Osteoblast (primary cell): ENCODE data around the gene WDR7. TPM values are rescaled to one million over a fixed set of nuclear protein-coding genes. Genes with fewer than 3 reads are reported as not detected.

Experiments used
- DNase-seq: peaks from one replicate; pipeline ENCODE4 v3.0.0; 2011; ENCODE audit warnings: low spot score, mixed read lengths; ENCODE audit not compliant: insufficient read length; ENCODE audit errors: missing footprints
- H2AFZ ChIP-seq: 2 replicates; pipeline ENCODE4 v1.6.0; 2011; ENCODE audit warnings: mild to moderate bottlenecking, low read length
- H3K27ac ChIP-seq: 2 replicates; pipeline ENCODE4 v1.5.1; 2011; ENCODE audit warnings: mild to moderate bottlenecking, low read depth, low read length, moderate library complexity
- H3K27me3 ChIP-seq: 2 replicates; pipeline ENCODE4 v1.6.0; 2012; ENCODE audit warnings: mild to moderate bottlenecking, control low read depth, inconsistent platforms, low read length, moderate library complexity; ENCODE audit not compliant: insufficient read depth
- H3K36me3 ChIP-seq: 2 replicates; pipeline ENCODE4 v1.5.1; 2011; ENCODE audit warnings: mild to moderate bottlenecking, low read length, control low read depth, moderate library complexity; ENCODE audit not compliant: insufficient read depth
- H3K4me1 ChIP-seq: 2 replicates; pipeline ENCODE4 v1.5.1; 2011; ENCODE audit warnings: mild to moderate bottlenecking, low read length, control low read depth, moderate library complexity; ENCODE audit not compliant: insufficient read depth
- H3K4me2 ChIP-seq: 2 replicates; pipeline ENCODE4 v1.6.0; 2011; ENCODE audit warnings: mild to moderate bottlenecking, low read length; ENCODE audit not compliant: insufficient read depth
- H3K4me3 ChIP-seq: fragments of 200-600 bp; sonication (generic); 3 replicates; pipeline ENCODE4 v1.5.1; 2012; ENCODE audit warnings: mild to moderate bottlenecking, low read length, inconsistent platforms; ENCODE audit not compliant: insufficient read depth
- H3K79me2 ChIP-seq: 2 replicates; pipeline ENCODE4 v1.6.0; 2012; ENCODE audit warnings: mild to moderate bottlenecking, low read length, control low read depth, inconsistent platforms; ENCODE audit not compliant: insufficient read depth
- H3K9me3 ChIP-seq: 2 replicates; pipeline ENCODE4 v1.5.1; 2011; ENCODE audit warnings: low read depth, low read length, control low read depth
- H4K20me1 ChIP-seq: 2 replicates; pipeline ENCODE4 v1.6.0; 2012; ENCODE audit warnings: mild to moderate bottlenecking, low read length, control low read depth; ENCODE audit not compliant: insufficient read depth
- total RNA-seq: library from RNA; depleted of rRNA; stranded (reverse); fragments of >200 nt; gene quantifications from 2 replicates; pipeline ENCODE4 v1.2.3, GENCODE V29; 2012
- TF ChIP-seq, protein P1 (sequence below): IDR thresholded peaks from 2 replicates; pipeline ENCODE4 v1.5.1; 2011; ENCODE audit warnings: mild to moderate bottlenecking, low read depth, low read length, moderate library complexity; ENCODE audit errors: extremely low read depth

Gene WDR7
- total RNA-seq, 1 donor, result 23.2 TPM

DNA sequence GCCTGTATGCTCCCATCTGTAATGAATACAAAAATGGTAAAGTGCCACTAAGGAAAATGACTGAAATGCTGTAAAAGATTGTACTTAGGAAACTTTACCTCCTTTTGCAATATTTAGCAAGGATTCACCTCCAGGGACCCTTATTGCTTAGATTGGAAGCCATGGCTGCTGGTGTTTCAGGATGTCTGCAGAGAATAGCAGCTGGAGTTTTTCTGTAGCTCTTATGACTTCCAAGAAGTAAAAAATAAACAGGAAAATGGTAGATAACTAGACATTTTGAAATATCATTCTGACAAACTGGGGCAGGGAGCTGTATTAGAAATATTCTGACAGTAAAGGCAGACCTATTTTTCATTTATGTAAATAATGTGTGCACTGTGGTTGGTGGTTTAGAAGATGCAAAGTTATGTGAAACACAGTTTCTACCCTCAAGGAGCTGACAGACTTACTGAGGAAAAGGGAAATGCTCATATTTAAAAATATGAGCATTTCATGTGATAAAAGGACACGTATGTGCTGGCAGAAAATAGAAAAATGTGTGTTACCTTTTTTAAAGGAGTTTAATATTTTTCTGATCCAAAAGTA lies 270.8 kb downstream of the WDR7 start:
- H2AFZ ChIP-seq, result no peak overlapping the region
- no peaks in the 10 kb centered on the region for H3K9me3 ChIP-seq
- TF ChIP-seq, protein P1, sequence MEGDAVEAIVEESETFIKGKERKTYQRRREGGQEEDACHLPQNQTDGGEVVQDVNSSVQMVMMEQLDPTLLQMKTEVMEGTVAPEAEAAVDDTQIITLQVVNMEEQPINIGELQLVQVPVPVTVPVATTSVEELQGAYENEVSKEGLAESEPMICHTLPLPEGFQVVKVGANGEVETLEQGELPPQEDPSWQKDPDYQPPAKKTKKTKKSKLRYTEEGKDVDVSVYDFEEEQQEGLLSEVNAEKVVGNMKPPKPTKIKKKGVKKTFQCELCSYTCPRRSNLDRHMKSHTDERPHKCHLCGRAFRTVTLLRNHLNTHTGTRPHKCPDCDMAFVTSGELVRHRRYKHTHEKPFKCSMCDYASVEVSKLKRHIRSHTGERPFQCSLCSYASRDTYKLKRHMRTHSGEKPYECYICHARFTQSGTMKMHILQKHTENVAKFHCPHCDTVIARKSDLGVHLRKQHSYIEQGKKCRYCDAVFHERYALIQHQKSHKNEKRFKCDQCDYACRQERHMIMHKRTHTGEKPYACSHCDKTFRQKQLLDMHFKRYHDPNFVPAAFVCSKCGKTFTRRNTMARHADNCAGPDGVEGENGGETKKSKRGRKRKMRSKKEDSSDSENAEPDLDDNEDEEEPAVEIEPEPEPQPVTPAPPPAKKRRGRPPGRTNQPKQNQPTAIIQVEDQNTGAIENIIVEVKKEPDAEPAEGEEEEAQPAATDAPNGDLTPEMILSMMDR, result no peak
- H3K36me3 ChIP-seq, result no peaks in the 10 kb centered on the region
- H3K79me2 ChIP-seq, result no peaks in the 10 kb centered on the region
- no peak overlapping the region for H3K4me2 ChIP-seq
- DNase-seq, result no peak
- no peak overlapping the region for H3K4me3 ChIP-seq
- H3K27ac ChIP-seq, result no peak overlapping the region
- H4K20me1 ChIP-seq, result no peaks in the 10 kb centered on the region
- H3K27me3 ChIP-seq, result no peaks in the 10 kb centered on the region
- no peaks in the 10 kb centered on the region for H3K4me1 ChIP-seq

DNA sequence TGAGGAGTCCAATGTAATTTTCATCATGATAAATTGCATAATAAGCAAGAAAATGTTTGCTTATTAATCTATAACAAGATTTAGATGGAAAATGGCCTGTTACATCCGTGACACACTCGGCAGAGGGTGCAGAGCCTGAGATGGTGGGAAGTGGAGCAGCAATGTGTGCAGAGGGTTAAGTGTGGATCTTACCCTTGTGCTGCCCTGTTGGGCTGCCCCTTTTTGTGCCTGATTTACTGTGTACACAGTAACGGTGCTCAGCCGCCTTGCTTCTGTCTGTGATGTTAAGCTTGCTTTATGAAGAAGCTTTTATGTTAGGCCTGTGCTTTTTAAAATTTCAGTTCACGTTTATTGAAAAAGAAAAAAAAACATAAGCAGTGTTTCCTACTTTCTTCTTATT lies 275.6 kb downstream of the WDR7 start:
- H3K4me2 ChIP-seq, result no peak overlapping the region
- TF ChIP-seq, protein P1, result no peak
- H3K79me2 ChIP-seq, result no peaks in the 10 kb centered on the region
- no peaks in the 10 kb centered on the region for H3K9me3 ChIP-seq
- H3K4me1 ChIP-seq, result no peaks in the 10 kb centered on the region
- H3K27ac ChIP-seq, result no peak overlapping the region
- no peak overlapping the region for H2AFZ ChIP-seq
- H4K20me1 ChIP-seq, result no peaks in the 10 kb centered on the region
- H3K36me3 ChIP-seq, result no peaks in the 10 kb centered on the region
- H3K4me3 ChIP-seq, result no peak overlapping the region
- H3K27me3 ChIP-seq, result no peaks in the 10 kb centered on the region
- no peak for DNase-seq

DNA sequence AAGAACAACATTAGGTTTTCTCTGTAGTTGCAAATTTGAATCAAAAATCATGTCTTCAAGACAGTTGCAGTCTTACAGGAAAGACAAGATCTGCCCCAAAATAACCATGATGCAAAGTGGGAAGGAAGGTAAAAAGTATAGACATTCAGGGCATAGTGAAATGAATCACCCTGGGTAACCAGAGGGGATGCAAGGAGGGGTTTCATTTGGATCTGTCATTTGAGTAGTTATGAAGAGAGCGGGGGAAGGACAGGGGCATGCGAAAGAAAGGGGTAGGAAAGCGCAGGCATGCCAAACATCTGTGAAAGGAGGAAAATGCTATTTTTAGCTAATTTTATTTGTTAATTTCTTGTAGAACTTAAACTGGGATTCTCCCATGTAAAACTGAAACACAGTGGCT lies 276.6 kb downstream of the WDR7 start:
- H2AFZ ChIP-seq, result no peak overlapping the region
- H3K4me1 ChIP-seq, result no peaks in the 10 kb centered on the region
- no peak overlapping the region for H3K4me2 ChIP-seq
- no peak overlapping the region for H3K4me3 ChIP-seq
- H3K9me3 ChIP-seq, result no peaks in the 10 kb centered on the region
- H4K20me1 ChIP-seq, result no peaks in the 10 kb centered on the region
- no peaks in the 10 kb centered on the region for H3K79me2 ChIP-seq
- no peaks in the 10 kb centered on the region for H3K36me3 ChIP-seq
- TF ChIP-seq, protein P1, result no peak
- no peaks in the 10 kb centered on the region for H3K27me3 ChIP-seq
- H3K27ac ChIP-seq, result no peak overlapping the region
- DNase-seq, result no peak

DNA sequence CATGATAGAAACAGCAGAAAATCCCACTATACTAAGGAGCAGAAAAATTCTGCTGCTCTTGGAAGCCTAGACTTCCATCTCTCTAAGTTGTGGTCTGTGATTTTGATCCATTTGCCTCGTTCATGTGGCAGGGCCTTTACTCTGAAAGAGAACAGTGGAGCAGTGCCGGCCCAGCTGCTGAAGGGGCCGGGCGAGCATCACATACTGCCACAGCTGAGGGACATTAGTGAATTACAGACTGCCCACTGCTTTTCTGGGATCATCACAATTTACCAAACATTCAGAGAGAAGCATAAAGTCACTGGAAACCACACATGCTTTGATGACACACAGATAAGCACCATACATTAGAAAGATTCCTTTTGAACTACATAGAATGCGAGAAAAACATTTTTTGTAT lies 278.7 kb downstream of the WDR7 start:
- Histone ChIP-seq H3K4me2 (no peak overlapping the region), H3K9me3 (no peaks in the 10 kb centered on the region), H4K20me1 (no peaks in the 10 kb centered on the region), H2AFZ (no peak overlapping the region), H3K4me3 (no peak overlapping the region), H3K79me2 (no peaks in the 10 kb centered on the region), H3K27me3 (no peaks in the 10 kb centered on the region), H3K36me3 (no peaks in the 10 kb centered on the region), H3K4me1 (no peaks in the 10 kb centered on the region), H3K27ac (no peak overlapping the region)
- TF ChIP-seq, protein P1, result no peak
- no peak for DNase-seq
